GM19238 (cell line): Measurements from ENCODE around the gene BCL3.
"Not testable (repeated sequence)": the region's sequence is repeated elsewhere in the genome, so short reads cannot be mapped to it uniquely, and the experiment has no call there.

Experiments
- DNase-seq: peaks from one replicate; pipeline ENCODE4 v3.0.0; 2011; ENCODE audit warnings: low spot score; ENCODE audit not compliant: insufficient read length

The BCL3 gene

DNA sequence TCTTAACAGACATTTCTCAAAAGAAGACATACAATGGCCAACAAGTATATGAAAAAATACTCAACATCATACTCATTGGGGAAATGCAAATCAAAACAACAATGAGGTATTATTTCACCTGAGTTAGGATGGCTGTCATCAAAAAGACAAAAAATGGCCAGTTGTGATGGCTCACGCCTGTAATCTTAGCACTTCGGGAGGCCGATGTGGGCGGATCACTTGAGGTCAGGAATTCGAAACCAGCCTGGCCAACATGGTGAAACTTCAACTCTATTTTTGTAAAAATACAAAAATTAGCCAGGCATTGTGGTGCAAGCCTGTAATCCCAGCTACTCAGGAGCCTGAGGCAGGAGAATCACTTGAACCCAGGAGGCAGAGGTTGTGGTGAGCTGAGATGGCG, 27.6 kb upstream of the BCL3 start:
- no peak for DNase-seq

- DNase-seq, result not testable (repeated sequence)
These were observed 27.1 kb upstream of the BCL3 start for GRCh38 chr19:44721369-44721768.

GRCh38 chr19:44722131-44723121, 26.1 kb upstream of the BCL3 start:
- peak; percentile 38 for DNase-seq

- DNase-seq, result peak; percentile 36
These were observed 25.1 kb upstream of the BCL3 start for GRCh38 chr19:44723299-44723951.

GRCh38 chr19:44723952-44724319, 24.6 kb upstream of the BCL3 start:
- DNase-seq, result peak; percentile 74

- DNase-seq, result no peak
These were observed 23.3 kb upstream of the BCL3 start for GRCh38 chr19:44725251-44725650.

GRCh38 chr19:44725684-44726083, 22.8 kb upstream of the BCL3 start:
- no peak for DNase-seq

DNA sequence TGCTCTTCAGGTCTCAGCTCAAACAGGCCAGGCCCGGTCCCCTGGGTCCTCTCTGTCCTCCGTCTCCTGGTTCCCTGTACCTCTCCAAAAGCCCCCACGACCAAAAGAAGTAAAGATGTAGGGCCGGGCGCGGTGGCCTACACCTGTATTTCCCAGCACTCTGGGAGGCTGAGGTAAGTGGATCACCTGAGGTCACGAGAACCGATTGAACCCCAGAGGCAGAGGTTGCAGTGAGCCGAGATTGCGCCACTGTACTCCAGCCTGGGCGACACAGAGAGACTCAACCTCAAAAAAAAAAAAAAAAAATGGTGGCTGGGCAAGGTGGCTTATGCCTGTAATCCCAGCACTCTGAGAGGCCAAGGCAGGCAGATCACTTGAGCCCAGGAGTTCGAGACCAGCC, 22.0 kb upstream of the BCL3 start:
- no peak for DNase-seq

- no peak for DNase-seq
These were observed 20.3 kb upstream of the BCL3 start for GRCh38 chr19:44728178-44728577.

DNA sequence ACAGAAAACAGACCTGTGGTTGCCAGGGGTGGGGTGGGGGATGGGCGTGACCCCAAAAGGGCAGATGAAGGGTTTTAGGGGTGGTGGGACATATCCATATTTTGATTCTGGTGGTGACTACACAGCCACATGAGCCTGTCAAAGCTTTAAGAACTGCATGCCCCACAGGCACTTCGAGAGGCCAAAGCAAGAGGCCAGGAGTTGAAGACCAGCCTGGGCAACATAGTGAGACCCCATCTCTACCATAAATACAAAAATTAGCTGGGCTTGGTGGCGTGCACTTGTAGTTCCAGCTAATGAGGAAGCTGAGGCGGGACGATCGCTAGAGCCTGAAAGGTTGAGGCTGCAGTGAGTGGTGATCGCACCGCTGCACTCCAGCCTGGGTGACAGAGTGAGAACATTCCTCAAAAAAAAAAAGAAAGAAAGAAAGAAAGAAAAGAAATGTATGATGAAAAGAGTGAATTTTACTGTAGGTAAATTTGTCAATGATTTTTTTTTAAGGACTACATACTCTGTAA, 18.9 kb upstream of the BCL3 start:
- DNase-seq, result no peak

GRCh38 chr19:44731081-44731480, 17.4 kb upstream of the BCL3 start:
- no peak for DNase-seq

DNA sequence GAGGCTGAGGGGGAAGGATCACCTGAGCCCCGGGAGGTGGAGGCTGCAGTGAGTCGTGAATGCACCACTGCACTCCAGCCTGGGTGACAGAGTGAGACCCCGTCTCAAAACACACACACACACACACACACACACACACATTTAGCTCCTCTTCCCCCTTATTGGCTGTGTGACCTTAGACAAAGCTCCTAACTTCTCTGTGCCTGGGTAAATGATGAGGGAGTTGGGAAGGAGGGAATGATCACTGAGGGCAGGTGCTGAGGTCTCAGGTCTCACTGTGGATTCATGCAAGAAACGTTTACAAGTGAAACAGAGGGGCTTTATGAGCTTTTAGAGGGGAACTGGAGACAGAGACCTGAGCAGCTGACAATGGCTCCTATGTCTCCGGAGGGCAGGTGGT, 16.9 kb upstream of the BCL3 start:
- no peak for DNase-seq

GRCh38 chr19:44732235-44733014, 16.1 kb upstream of the BCL3 start:
- DNase-seq, result no peak

DNA sequence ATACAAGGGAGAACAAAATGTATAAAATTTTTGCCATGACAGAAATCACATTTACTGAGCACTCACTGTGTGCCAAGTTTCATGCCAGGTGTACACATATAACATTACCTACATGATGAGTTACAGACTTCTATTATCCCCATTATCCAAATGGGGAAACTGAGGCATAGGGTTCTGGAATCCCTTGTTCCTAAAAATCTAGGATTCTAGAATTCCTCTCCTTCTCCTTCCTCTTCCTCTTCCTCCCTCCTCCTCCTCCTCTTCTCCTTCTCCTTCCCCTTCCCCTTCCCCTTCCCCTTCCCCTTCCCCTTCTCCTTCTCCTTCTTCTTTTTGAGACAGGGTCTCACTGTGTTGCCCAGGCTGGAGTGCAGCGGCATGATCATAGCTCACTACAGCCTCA, 14.2 kb upstream of the BCL3 start:
- DNase-seq, result no peak

DNA sequence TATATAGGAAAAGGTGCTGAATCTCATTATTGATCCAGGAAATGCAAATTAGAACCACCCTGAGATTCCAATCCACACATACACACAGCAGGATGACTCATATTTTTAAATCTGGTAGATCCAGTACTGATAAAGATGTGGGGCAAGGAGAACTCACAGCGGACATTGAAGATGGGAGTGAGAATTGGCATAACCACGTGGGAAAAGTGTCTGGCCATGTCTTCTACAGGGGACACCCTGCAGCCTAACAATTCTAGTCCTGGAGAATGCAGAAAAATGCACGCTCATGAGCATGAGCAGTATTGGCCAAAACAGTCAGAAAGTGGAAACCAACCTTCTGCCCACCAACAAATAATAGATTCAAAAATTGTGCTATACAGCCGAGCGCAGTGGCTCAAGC, 13.5 kb upstream of the BCL3 start:
- DNase-seq, result no peak

DNA sequence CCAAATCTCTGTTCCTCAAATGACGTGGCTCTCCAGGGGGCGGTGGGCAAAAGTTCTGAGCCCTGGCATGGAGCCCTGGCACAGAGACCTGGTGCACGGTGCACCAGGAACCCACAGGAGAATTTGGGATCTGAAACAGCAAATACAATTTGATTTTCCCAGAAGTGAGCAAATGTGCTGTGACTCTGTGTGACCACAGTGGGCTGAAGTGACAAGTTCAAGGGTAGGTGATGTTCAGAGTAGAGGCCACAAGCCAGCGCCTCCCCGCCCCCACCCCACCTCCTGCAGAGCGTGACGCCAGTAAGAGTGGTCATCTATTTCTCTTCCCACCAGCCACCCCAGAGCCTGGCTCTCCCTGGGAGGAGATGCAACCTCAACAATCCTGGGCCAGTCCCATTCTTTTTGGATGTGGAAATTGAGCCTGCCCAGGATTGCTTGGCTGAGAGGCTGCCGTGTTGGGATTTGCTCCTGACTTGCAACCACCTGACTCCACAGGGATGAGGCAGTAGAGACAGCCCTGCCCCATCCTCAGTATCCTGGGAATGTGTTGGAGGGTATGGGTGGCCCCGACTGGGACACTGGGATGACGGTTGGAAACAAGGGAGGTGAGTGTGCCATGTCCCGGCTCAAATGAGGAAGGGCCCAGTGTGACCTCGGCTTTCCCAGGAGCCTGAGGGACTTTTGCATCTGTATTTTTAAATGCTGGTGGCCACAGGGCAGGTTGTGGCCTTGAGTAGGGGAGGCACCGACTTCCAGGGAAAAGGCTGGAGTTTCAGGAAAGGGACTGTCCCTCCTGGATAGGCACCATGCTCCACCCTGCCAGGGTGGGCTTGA, 11.1 kb upstream of the BCL3 start:
- DNase-seq, result no peak

DNA sequence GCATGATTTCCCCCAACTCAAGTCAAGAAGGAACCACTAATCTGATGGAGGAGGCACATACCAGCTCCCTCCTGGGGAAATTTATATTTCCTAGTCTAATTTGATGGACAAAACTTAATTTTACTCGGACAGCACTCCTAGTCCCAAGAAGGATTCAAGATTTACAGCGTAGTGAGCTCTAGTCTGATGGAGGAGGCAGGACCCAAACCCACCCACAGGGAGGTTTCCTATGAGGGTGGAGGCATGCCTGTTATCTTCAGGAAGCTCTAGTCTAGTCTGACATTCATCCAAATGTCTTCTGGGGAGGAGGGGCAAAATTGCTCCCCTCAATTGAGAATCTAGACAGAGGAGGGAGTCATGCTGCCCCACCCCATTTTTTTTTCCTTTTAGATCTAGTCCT, 10.4 kb upstream of the BCL3 start:
- DNase-seq, result no peak

DNA sequence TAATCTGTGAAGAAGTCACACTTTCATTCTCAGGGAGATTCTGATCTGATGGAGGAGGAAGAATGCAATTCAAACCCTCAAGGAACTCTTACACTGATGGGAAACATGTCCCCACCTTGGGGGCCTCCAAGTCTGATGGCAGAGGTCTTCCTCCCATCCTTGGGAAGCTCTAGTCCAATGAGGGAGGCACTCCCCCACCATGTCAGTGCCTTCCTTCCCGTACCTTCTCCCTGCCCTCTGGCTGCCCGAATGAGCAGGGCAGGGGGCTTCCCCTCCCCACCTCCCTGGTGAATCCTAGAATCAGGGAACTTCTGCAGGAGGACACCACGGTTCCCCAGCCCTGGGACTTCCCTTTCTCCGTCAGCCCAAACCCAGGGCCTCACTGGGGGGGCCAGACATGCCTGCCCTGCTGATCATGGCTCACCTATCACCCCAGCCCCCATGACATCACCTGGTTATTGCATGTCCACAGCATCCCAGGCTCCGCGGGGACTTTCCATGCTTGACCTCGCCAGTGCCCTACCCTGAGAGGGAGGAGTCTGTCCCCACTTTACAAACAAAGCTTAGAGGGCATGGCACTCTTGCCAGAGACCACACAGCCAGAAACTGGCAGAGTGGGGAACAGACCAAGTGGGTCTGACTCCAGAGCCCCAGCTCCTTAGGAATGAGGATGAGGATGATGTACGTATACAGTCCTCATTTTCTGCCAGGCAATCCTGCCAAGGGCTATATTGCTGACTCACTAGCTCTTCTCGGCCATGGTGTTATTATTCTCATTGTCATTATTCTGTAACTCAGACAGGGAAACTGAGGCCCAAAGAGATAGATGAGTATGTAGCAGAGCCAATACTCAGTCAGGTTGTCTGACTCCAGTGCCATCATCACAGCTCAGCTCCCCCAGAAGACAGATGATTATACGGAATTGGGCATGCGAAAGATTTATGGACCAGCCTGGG, 9.6 kb upstream of the BCL3 start:
- no peak for DNase-seq

DNA sequence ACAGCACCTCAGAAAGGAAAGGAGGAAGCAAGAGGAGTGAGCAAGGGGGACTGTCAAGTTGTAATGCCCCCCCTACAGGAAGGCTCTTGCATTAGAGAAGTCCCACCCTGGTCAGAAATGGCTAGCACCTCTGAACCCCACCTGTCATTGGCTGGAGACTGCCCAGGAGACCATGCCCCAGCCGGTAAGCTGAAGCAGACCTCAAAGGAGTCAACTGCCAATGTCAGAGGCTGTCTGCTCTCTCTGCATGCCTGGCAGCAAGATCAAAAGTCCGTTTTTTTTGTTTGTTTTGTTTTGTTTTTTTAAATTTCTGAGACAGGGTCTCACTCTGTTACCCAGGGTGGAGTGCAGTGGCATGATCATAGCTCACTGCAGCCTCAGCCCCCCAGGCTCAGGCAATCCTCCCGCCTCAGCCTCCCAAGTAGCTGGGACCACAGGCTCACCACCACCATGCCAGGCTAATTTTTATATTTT, 8.1 kb upstream of the BCL3 start:
- DNase-seq, result no peak
